Endothelial cell (in vitro differentiated cells): ENCODE measurements around the gene DCTN2. TPM values are rescaled to one million over a fixed set of nuclear protein-coding genes. Genes with fewer than 3 reads are reported as not detected.
"Not testable (repeated sequence)": the region's sequence is repeated elsewhere in the genome, so short reads cannot be mapped to it uniquely, and the experiment has no call there.

ENCODE experiments used
- DNase-seq: peaks from one replicate; pipeline ENCODE4 v3.0.0; 2021; ENCODE audit warnings: low spot score
- H3K27ac Mint-ChIP-seq: one replicate; pipeline ENCODE4 v1.8.0; 2021; ENCODE audit warnings: mixed read lengths, inconsistent platforms; ENCODE audit not compliant: unreplicated experiment
- H3K27me3 Mint-ChIP-seq: one replicate; pipeline ENCODE4 v1.8.0; 2021; ENCODE audit warnings: mild to moderate bottlenecking, moderate library complexity, mixed read lengths, inconsistent platforms; ENCODE audit not compliant: unreplicated experiment
- H3K36me3 Mint-ChIP-seq: one replicate; pipeline ENCODE4 v1.8.0; 2021; ENCODE audit warnings: mild to moderate bottlenecking, low read depth, mixed read lengths, inconsistent platforms; ENCODE audit not compliant: unreplicated experiment
- H3K4me1 Mint-ChIP-seq: one replicate; pipeline ENCODE4 v1.8.0; 2021; ENCODE audit warnings: mild to moderate bottlenecking, mixed read lengths, inconsistent platforms; ENCODE audit not compliant: unreplicated experiment
- H3K4me3 Mint-ChIP-seq: one replicate; pipeline ENCODE4 v1.8.0; 2021; ENCODE audit warnings: mild to moderate bottlenecking, mixed read lengths, inconsistent platforms; ENCODE audit not compliant: unreplicated experiment
- H3K9me3 Mint-ChIP-seq: one replicate; pipeline ENCODE4 v1.8.0; 2021; ENCODE audit warnings: mixed read lengths, inconsistent platforms; ENCODE audit not compliant: unreplicated experiment
- total RNA-seq: library from RNA; stranded (reverse); fragmentation: NEBNext Ultra II Directional; extraction: Animal tissue kit (Norgen Biotek cat#: 25700); gene quantifications from one replicate; pipeline ENCODE4 v1.2.1, GENCODE V29; 2021; ENCODE audit not compliant: unreplicated experiment
- TF ChIP-seq, protein P1 (sequence below): fragments of 200-600 bp; sonication (generic); IDR thresholded peaks from one replicate; pipeline ENCODE4 v1.5.0; 2021; ENCODE audit warnings: antibody characterized with exemption; ENCODE audit not compliant: unreplicated experiment

The DCTN2 gene
- total RNA-seq, 1 donor from 2014 or later, result 195 TPM

DNA sequence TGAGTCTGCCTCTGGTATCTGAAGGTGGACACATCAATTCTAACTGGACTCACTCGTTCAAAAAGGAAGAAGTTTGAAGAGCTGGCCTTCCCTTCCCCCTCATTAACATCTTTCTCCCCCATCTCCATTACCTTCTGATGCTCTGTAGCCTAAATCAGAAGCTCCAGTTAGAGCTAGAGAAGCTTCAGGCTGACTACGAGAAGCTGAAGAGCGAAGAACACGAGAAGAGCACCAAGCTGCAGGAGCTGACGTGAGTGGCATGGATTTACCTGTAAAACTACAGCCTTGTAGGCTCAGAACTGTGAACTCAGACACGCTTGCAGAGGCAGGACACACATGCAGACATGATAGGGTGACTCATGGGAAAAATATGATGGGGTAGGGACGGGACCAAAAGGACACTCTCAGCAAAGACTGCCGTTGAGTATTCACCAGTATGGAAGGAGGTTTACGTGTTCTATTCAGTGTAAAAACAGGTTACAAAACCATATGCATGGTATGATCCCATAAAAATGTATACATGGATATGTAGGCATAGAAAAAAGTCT is 29.7 kb upstream of the DCTN2 start:
- Mint-ChIP-seq H3K36me3 (no peaks in the 10 kb centered on the region), H3K9me3 (no peaks in the 10 kb centered on the region), H3K4me3 (no peak overlapping the region), H3K27me3 (peaks cover 14% of the 10 kb centered on the region), H3K4me1 (peaks cover 2% of the 10 kb centered on the region), H3K27ac (no peak overlapping the region)
- no peak for DNase-seq
- TF ChIP-seq, protein P1, sequence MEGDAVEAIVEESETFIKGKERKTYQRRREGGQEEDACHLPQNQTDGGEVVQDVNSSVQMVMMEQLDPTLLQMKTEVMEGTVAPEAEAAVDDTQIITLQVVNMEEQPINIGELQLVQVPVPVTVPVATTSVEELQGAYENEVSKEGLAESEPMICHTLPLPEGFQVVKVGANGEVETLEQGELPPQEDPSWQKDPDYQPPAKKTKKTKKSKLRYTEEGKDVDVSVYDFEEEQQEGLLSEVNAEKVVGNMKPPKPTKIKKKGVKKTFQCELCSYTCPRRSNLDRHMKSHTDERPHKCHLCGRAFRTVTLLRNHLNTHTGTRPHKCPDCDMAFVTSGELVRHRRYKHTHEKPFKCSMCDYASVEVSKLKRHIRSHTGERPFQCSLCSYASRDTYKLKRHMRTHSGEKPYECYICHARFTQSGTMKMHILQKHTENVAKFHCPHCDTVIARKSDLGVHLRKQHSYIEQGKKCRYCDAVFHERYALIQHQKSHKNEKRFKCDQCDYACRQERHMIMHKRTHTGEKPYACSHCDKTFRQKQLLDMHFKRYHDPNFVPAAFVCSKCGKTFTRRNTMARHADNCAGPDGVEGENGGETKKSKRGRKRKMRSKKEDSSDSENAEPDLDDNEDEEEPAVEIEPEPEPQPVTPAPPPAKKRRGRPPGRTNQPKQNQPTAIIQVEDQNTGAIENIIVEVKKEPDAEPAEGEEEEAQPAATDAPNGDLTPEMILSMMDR, result no peak

DNA sequence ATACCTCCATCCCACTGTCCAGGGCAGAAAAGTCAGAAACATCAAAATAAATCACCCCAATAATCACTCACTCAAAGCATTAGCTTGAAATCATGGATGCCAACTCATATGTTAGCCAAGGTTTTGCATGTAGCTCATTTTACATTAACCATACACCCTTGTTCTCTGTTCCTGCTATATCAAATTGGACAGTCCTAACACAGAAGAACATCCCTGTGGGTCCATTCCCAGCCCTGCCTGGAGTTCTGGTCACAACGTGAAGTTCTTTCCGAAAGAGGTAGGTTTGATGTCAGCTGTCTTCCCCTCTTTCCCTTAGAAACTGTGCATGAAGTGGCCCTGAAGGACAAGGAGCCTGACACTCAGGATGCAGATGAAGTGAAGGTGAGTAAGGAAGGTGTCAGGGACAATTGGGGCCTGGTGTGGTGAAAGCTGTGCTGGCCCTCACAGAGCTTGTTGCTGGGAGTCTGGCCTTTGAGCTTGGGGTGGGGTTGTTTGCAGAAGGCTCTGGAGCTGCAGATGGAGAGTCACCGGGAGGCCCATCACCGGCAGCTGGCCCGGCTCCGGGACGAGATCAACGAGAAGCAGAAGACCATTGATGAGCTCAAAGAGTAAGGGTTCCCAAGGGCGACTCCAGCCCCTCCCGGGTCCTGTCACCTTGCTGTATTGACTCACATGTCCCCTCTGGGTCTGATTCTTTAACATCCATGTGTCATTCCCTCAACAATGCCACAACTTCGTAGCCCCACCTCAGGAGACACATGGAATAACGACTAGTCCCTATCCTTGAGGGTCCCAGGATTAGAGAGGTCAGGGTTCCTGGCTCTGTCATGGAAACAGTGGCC is 29.0 kb upstream of the DCTN2 start:
- H3K27ac Mint-ChIP-seq, result no peak overlapping the region
- H3K4me3 Mint-ChIP-seq, result no peak overlapping the region
- peaks cover 2% of the 10 kb centered on the region for H3K4me1 Mint-ChIP-seq
- peaks cover 14% of the 10 kb centered on the region for H3K27me3 Mint-ChIP-seq
- no peaks in the 10 kb centered on the region for H3K9me3 Mint-ChIP-seq
- no peaks in the 10 kb centered on the region for H3K36me3 Mint-ChIP-seq
- DNase-seq, result no peak
- TF ChIP-seq, protein P1, result no peak

DNA sequence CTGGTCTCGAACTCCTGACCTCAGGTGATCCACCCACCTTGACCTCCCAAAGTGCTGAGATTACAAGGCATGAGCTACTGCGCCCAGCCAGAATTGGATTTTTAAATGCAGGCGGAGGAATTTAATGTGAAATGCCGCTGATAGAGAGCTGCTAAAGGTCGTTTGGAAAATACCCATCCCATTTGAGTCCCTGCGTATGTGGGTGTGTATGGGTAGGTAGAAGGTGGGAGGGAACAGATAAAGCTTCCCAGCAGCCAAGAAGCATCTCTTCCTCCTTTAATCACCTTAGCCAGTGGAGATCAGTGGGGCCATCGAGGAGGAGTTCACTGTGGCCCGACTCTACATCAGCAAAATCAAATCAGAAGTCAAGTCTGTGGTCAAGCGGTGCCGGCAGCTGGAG is 27.8 kb upstream of the DCTN2 start:
- no peak overlapping the region for H3K27ac Mint-ChIP-seq
- peaks cover 9% of the 10 kb centered on the region for H3K27me3 Mint-ChIP-seq
- TF ChIP-seq, protein P1, result no peak
- H3K9me3 Mint-ChIP-seq, result no peaks in the 10 kb centered on the region
- H3K4me1 Mint-ChIP-seq, result no peaks in the 10 kb centered on the region
- no peak for DNase-seq
- H3K36me3 Mint-ChIP-seq, result no peaks in the 10 kb centered on the region
- no peak overlapping the region for H3K4me3 Mint-ChIP-seq

DNA sequence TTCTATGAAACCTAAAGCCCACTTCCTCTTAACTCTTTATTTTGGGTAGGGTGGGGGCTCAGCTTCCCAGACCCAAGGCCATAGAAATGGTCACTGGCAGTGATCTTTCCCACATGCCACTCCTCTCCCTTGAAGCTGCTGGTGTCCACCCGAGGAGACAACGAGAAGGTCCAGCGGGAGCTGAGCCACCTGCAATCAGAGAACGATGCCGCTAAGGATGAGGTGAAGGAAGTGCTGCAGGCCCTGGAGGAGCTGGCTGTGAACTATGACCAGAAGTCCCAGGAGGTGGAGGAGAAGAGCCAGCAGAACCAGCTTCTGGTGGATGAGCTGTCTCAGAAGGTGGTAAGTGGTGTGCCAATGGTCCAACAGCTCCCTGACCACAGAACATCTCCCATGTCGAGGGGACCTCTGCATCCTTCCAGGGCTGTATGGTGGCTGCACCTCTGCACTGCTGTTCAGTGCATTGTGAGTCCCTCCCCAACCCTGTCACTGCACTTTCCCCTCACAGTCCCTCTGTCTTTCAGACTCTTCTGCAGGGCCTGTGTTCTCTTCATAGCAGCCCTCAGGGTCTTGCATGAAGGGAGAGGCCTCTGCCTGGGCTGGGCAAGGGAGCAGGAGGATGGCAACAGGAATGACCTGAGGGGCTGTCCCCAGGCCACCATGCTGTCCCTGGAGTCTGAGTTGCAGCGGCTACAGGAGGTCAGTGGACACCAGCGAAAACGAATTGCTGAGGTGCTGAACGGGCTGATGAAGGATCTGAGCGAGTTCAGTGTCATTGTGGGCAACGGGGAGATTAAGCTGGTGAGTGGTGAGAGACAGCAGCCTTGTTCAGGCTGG is 25.2 kb upstream of the DCTN2 start:
- Mint-ChIP-seq H3K36me3 (no peaks in the 10 kb centered on the region), H3K9me3 (no peaks in the 10 kb centered on the region), H3K27me3 (peaks cover 7% of the 10 kb centered on the region), H3K27ac (no peak overlapping the region), H3K4me1 (no peaks in the 10 kb centered on the region), H3K4me3 (no peak overlapping the region)
- no peak for DNase-seq
- TF ChIP-seq, protein P1, result no peak

DNA sequence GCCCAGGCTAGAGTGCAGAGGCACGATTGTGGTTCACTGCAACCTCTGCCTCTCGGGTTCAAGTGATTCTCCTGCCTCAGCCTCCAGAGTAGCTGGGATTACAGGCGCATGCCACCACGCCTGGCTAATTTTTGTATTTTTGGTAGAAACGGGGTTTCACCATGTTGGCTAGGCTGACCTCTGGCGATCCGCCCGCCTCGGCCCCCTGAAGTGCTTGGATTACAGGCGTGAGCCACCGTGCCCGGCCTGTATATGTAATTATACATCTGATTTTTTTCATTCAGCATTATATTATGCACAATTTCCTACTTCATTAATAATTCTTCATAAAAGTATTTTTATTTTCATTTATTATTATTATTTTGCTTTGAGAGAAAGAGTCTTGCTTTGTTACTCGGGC is 23.4 kb upstream of the DCTN2 start:
- not testable (repeated sequence) for H3K4me3 Mint-ChIP-seq, H3K36me3 Mint-ChIP-seq, H3K27me3 Mint-ChIP-seq, DNase-seq, H3K27ac Mint-ChIP-seq, H3K4me1 Mint-ChIP-seq, H3K9me3 Mint-ChIP-seq
